ENCODE data around the gene NFATC1.

- TF ChIP-seq EZH2phosphoT487 (IDR thresholded peaks at IDR 0.05; ENCODE audit: borderline replicate concordance, low read length) = no peak
- TF ChIP-seq CTCF (IDR thresholded peaks at IDR 0.05; ENCODE audit: low read depth, low read length, poor library complexity, severe bottlenecking) = no peak
Observed at GRCh38 chr18:79468119-79468789, 72.5 kb downstream of the NFATC1 start.
